PC-3 (cell line): ENCODE measurements around the gene ST14. TPM values are rescaled to one million over a fixed set of nuclear protein-coding genes. Genes with fewer than 3 reads are reported as not detected.
A peak's percentile ranks its signal among the peaks of the same experiment; 100 is the strongest.

Experiments used
- ATAC-seq: fragments of 200-7000 bp; cut with Tn5 transposase; 2 replicates; pipeline ENCODE4 v1.9.1; 2020; ENCODE audit warnings: mild to moderate bottlenecking, moderate library complexity
- BruUV-seq: library from RNA; stranded (reverse); fragments of 400-500 nt; replicated peaks from 2 replicates; lab custom pipeline; 2021; lab: Mats Ljungman, UMichigan
- CTCF ChIA-PET: fragments of 300-600 bp; sonication (Branson Sonifier 250); formaldehyde crosslinking; loops from one replicate; lab custom pipeline; 2022; ENCODE audit warnings: antibody characterized with exemption; lab: Charles Lee
- POLR2A ChIA-PET: fragments of 300-600 bp; sonication (Branson Sonifier 250); formaldehyde crosslinking; loops from one replicate; lab custom pipeline; 2022; ENCODE audit warnings: antibody characterized with exemption; ENCODE audit not compliant: unreplicated experiment; lab: Charles Lee
- DNase-seq: peaks from one replicate; pipeline ENCODE4 v3.0.0-alpha.2; 2015
- H2AFZ ChIP-seq: fragments of 300-600 bp; sonication (generic); 2 replicates; pipeline ENCODE4 v1.6.0; 2016; ENCODE audit warnings: antibody characterized with exemption, low read length
- H3F3A ChIP-seq: fragments of 300-600 bp; sonication (generic); one replicate; pipeline ENCODE4 v1.6.0; 2017; ENCODE audit warnings: antibody characterized with exemption, low read length, control low read depth, mild to moderate bottlenecking; ENCODE audit not compliant: unreplicated experiment
- H3K27ac ChIP-seq: fragments of 300-600 bp; sonication (generic); 2 replicates; pipeline ENCODE4 v1.5.1; 2016; ENCODE audit warnings: mild to moderate bottlenecking, low read length
- H3K27me3 ChIP-seq: fragments of 300-600 bp; sonication (generic); 2 replicates; pipeline ENCODE4 v1.6.1; 2016; ENCODE audit warnings: low read length, mixed read lengths
- H3K36me3 ChIP-seq: fragments of 300-600 bp; sonication (generic); 2 replicates; pipeline ENCODE4 v1.6.1; 2016; ENCODE audit warnings: low read depth, mixed run types, low read length, mixed read lengths
- H3K4me1 ChIP-seq: fragments of 300-600 bp; sonication (generic); 2 replicates; pipeline ENCODE4 v1.5.1; 2016; ENCODE audit warnings: low read length; ENCODE audit not compliant: insufficient read depth
- H3K4me2 ChIP-seq: fragments of 300-600 bp; sonication (generic); 2 replicates; pipeline ENCODE4 v1.6.0; 2016; ENCODE audit warnings: low read length
- H3K4me3 ChIP-seq: fragments of 300-600 bp; sonication (generic); 2 replicates; pipeline ENCODE4 v1.5.1; 2016; ENCODE audit warnings: mild to moderate bottlenecking, low read length, mixed read lengths
- H3K79me2 ChIP-seq: fragments of 300-600 bp; sonication (generic); 2 replicates; pipeline ENCODE4 v1.6.1; 2017; ENCODE audit warnings: low read length, mixed read lengths
- H3K9ac ChIP-seq: fragments of 300-600 bp; sonication (generic); 2 replicates; pipeline ENCODE4 v1.6.0; 2016; ENCODE audit warnings: mild to moderate bottlenecking, low read length
- H3K9me2 ChIP-seq: fragments of 300-600 bp; sonication (generic); replicated peaks from 2 replicates; pipeline ENCODE4 v1.6.1; 2016; ENCODE audit warnings: mixed run types, low read length, mixed read lengths
- H3K9me3 ChIP-seq: fragments of 300-600 bp; sonication (generic); 2 replicates; pipeline ENCODE4 v1.6.1; 2016; ENCODE audit warnings: low read length, mixed read lengths
- H4K20me1 ChIP-seq: fragments of 300-600 bp; sonication (generic); 2 replicates; pipeline ENCODE4 v1.6.1; 2016; ENCODE audit warnings: low read length, mixed read lengths
- CTCF ChIP-seq: fragments of 300-600 bp; sonication (generic); conservative IDR thresholded peaks from 2 replicates; pipeline ENCODE4 v1.5.1; 2017; ENCODE audit warnings: antibody characterized with exemption, low read depth, mild to moderate bottlenecking, low read length
- EZH2 ChIP-seq: fragments of 300-600 bp; sonication (generic); IDR thresholded peaks from one replicate; pipeline ENCODE4 v1.6.1; 2017; ENCODE audit warnings: antibody characterized with exemption, mild to moderate bottlenecking, low read length; ENCODE audit not compliant: unreplicated experiment
- EZH2phosphoT487 ChIP-seq: fragments of 300-600 bp; sonication (generic); IDR thresholded peaks from 2 replicates; pipeline ENCODE4 v1.6.1; 2018; ENCODE audit warnings: mild to moderate bottlenecking, antibody characterized with exemption, low read length, borderline replicate concordance
- intact Hi-C: fragments of 100-400 bp; cut with micrococcal nuclease; formaldehyde crosslinking; loops from 2 replicates; pipeline ENCODE4 v1.9.0; 2023
- total RNA-seq: library from RNA; depleted of rRNA; stranded (reverse); fragments of >200 nt; gene quantifications from 2 replicates; pipeline ENCODE4 v1.2.3, GENCODE V29; 2014

ST14 gene
- total RNA-seq, 1 experiment from 2014 or later, result 231 TPM

GRCh38 chr11:130123414-130124040 lies 36.1 kb upstream of the ST14 start:
- Histone ChIP-seq H3F3A (no peaks in the 10 kb centered on the region), H3K9ac (no peak overlapping the region), H3K27ac (peak overlapping the region; percentile 62), H3K4me1 (peaks cover 16% of the 10 kb centered on the region), H4K20me1 (no peaks in the 10 kb centered on the region), H3K79me2 (peaks cover 43% of the 10 kb centered on the region), H2AFZ (no peak overlapping the region), H3K9me2 (no peaks in the 10 kb centered on the region), H3K36me3 (peaks cover 67% of the 10 kb centered on the region), H3K4me2 (peak overlapping the region; percentile 41), H3K4me3 (no peak overlapping the region), H3K27me3 (no peaks in the 10 kb centered on the region), H3K9me3 (no peaks in the 10 kb centered on the region)
- DNase-seq (no peak), ATAC-seq (no peak)
- TF ChIP-seq EZH2 (no peak), CTCF (no peak), EZH2phosphoT487 (no peak)
- POLR2A ChIA-PET, result interaction anchor here (0.6 to 1.2 kb wide), 2 partner anchors 54 to 121 kb away, joined by 3 to 5 read pairs; partner anchors contain the start of genes APLP2 and PRDM10
- CTCF ChIA-PET, result interaction anchor here (1.0 to 1.3 kb wide), 2 partner anchors 9 to 23 kb away, joined by 3 to 11 read pairs; no protein-coding TSS in a partner anchor
- BruUV-seq, result no TSS peak
- intact Hi-C loops, result loop anchor here (1.0 to 2.0 kb wide), 2 partner anchors 54 to 121 kb away; partner anchors contain the start of genes APLP2 and PRDM10

GRCh38 chr11:130124096-130124495 lies 35.5 kb upstream of the ST14 start:
- H4K20me1 ChIP-seq, result no peaks in the 10 kb centered on the region
- ChIA-PET CTCF (interaction anchor here (1.0 to 1.3 kb wide), 2 partner anchors 8 to 22 kb away, joined by 3 to 11 read pairs; no protein-coding TSS in a partner anchor), POLR2A (interaction anchor here (0.6 to 1.2 kb wide), 3 partner anchors 54 to 122 kb away, joined by 3 to 5 read pairs (median 5); partner anchors contain the start of genes APLP2 and PRDM10)
- DNase-seq, result peak; percentile 96
- intact Hi-C loops, result loop anchor here (1.0 to 2.0 kb wide), 2 partner anchors 55 to 121 kb away; partner anchors contain the start of genes APLP2 and PRDM10
- peaks cover 38% of the 10 kb centered on the region for H3K79me2 ChIP-seq
- peak overlapping the region; percentile 41 for H3K4me2 ChIP-seq
- peak overlapping the region; percentile 11; the same call in 1 of the 2 replicates for H3K4me3 ChIP-seq
- no peak for TF ChIP-seq EZH2
- TF ChIP-seq CTCF, result peak; percentile 38
- no peaks in the 10 kb centered on the region for H3K9me3 ChIP-seq
- H3F3A ChIP-seq, result no peaks in the 10 kb centered on the region
- H2AFZ ChIP-seq, result no peak overlapping the region
- ATAC-seq, result peak; percentile 94
- H3K9me2 ChIP-seq, result no peaks in the 10 kb centered on the region
- H3K27ac ChIP-seq, result peak overlapping the region; percentile 62
- H3K27me3 ChIP-seq, result no peaks in the 10 kb centered on the region
- BruUV-seq, result no TSS peak
- peaks cover 16% of the 10 kb centered on the region for H3K4me1 ChIP-seq
- H3K36me3 ChIP-seq, result peaks cover 69% of the 10 kb centered on the region
- H3K9ac ChIP-seq, result 0 out of 2 replicates have a peak overlapping the region, but pooled peaks have one; percentile 2

- H2AFZ ChIP-seq, result no peak overlapping the region
- H3K9me2 ChIP-seq, result no peaks in the 10 kb centered on the region
- DNase-seq (no peak), ATAC-seq (no peak)
- H4K20me1 ChIP-seq, result no peaks in the 10 kb centered on the region
- H3K9ac ChIP-seq, result no peak overlapping the region
- no peak for TF ChIP-seq CTCF
- TF ChIP-seq EZH2phosphoT487, result no peak
- no peak for TF ChIP-seq EZH2
- peaks cover 23% of the 10 kb centered on the region for H3K79me2 ChIP-seq
- no peaks in the 10 kb centered on the region for H3K27me3 ChIP-seq
- CTCF ChIA-PET, result no interaction called here
- no peaks in the 10 kb centered on the region for H3K9me3 ChIP-seq
- intact Hi-C loops, result loop anchor here (2.0 kb wide), 1 partner anchor 123 kb away; the partner anchor contains the start of gene PRDM10
- H3K4me1 ChIP-seq, result peaks cover 16% of the 10 kb centered on the region
- no peaks in the 10 kb centered on the region for H3F3A ChIP-seq
- BruUV-seq, result no TSS peak
- no peak overlapping the region for H3K4me3 ChIP-seq
- POLR2A ChIA-PET, result interaction anchor here (0.7 kb wide), 1 partner anchor 54 kb away, joined by 4 read pairs; no protein-coding TSS in a partner anchor
- no peak overlapping the region for H3K27ac ChIP-seq
- H3K36me3 ChIP-seq, result peaks cover 83% of the 10 kb centered on the region
- no peak overlapping the region for H3K4me2 ChIP-seq
These were observed 33.9 kb upstream of the ST14 start for GRCh38 chr11:130125638-130126037.
